ENCODE measurements around the gene DENND5B. TPM values are rescaled to one million over a fixed set of nuclear protein-coding genes. Genes with fewer than 3 reads are reported as not detected.

The DENND5B gene
- total and polyA plus RNA-seq, 2 of the 4 experiments (the other 2 are of a cell fraction) = 5.5 to 13.4 TPM

GRCh38 chr12:31631809-31632208 is 40.9 kb upstream of the DENND5B start:
- dilution Hi-C loops (cut with HindIII; ENCODE audit: low sequenced_read_pairs, unreplicated experiment) = no loop called here

More at GRCh38 chr12:31631809-31632208, 40.9 kb upstream of the DENND5B start:
- H3K9me3 ChIP-seq (ENCODE audit: control insufficient read depth, insufficient read depth, low read length) = no peaks in the 10 kb centered on the region
- H2BK15ac ChIP-seq (ENCODE audit: low read depth, low read length) = no peak overlapping the region
- no peak overlapping the region for H2BK120ac ChIP-seq (ENCODE audit: low read depth, low read length)
- no peak overlapping the region for H3K4ac ChIP-seq (ENCODE audit: low read depth, low read length)
- no peak overlapping the region for H2AK9ac ChIP-seq (replicated peaks; ENCODE audit: low read depth, low read length, poor library complexity)
- ChIA-PET POLR2A (ENCODE audit: unreplicated experiment) (no interaction called here), CTCF (interaction anchor here (0.7 to 1.1 kb wide), 2 partner anchors 179 to 308 kb away, joined by 3 to 4 read pairs; no protein-coding TSS in a partner anchor)
- no peak for DNase-seq
- no peaks in the 10 kb centered on the region; the same call in 1 of the 2 replicates for H3K27me3 ChIP-seq (ENCODE audit: control insufficient read depth, insufficient read depth, low read length)
- H3K4me3 ChIP-seq (ENCODE audit: insufficient read depth, low read depth, low read length) = no peak overlapping the region
- H2BK20ac ChIP-seq (ENCODE audit: low read depth, low read length) = no peak overlapping the region
- no peak overlapping the region for H3K14ac ChIP-seq (replicated peaks; ENCODE audit: low read depth, low read length)
- H4K91ac ChIP-seq (ENCODE audit: insufficient read depth, low read depth, low read length) = no peak overlapping the region
- ATAC-seq (ENCODE audit: low read depth) = no peak
- H3K9me1 ChIP-seq (ENCODE audit: insufficient read depth, low read length) = no peaks in the 10 kb centered on the region
- no peaks in the 10 kb centered on the region; the same call in 1 of the 2 replicates for H3K4me1 ChIP-seq (ENCODE audit: control insufficient read depth, insufficient read depth, low read length)
- H2AFZ ChIP-seq (replicated peaks; ENCODE audit: low read length, poor library complexity) = no peak overlapping the region
- in situ Hi-C loops (cut with MboI; ENCODE audit: low sequenced_read_pairs) = loop anchor here (10.0 kb wide), 1 partner anchor 367 kb away; no protein-coding TSS in a partner anchor
- no TSS peak for BruUV-seq (replicated peaks)
- no peak overlapping the region for H3K23ac ChIP-seq (ENCODE audit: low read depth, low read length)
- no peak overlapping the region for H4K8ac ChIP-seq (ENCODE audit: low read depth in 2 of 2, low read length in 2 of 2)
- no peaks in the 10 kb centered on the region for H3K36me3 ChIP-seq (ENCODE audit: control insufficient read depth, insufficient read depth, low read length)
- H3K18ac ChIP-seq (ENCODE audit: low read depth, low read length) = no peak overlapping the region
- H3K9ac ChIP-seq (ENCODE audit: low read depth, low read length) = no peak overlapping the region
- intact Hi-C loops (cut with micrococcal nuclease) = no loop called here
- H4K20me1 ChIP-seq (ENCODE audit: insufficient read depth, low read length) = no peaks in the 10 kb centered on the region
- H3K4me2 ChIP-seq (ENCODE audit: low read depth, low read length) = no peak overlapping the region
- H3K56ac ChIP-seq (ENCODE audit: extremely low read depth, insufficient read depth, low read length) = no peak overlapping the region
- H3K79me1 ChIP-seq (ENCODE audit: low read depth in 1 of 2, low read length in 2 of 2) = no peaks in the 10 kb centered on the region
- TF ChIP-seq MXI1 (IDR thresholded peaks at IDR 0.05; ENCODE audit: borderline replicate concordance, low read depth, low read length) = no peak
- no peak for TF ChIP-seq SMC3 (IDR thresholded peaks at IDR 0.05; ENCODE audit: low read depth, low read length)
- no peak for TF ChIP-seq MAFK (IDR thresholded peaks at IDR 0.05; ENCODE audit: low read depth, low read length)
- TF ChIP-seq CEBPB (IDR thresholded peaks at IDR 0.05; ENCODE audit: low read depth, low read length) = no peak
- no peak for TF ChIP-seq POLR2A (IDR thresholded peaks at IDR 0.05; ENCODE audit: low read depth, low read length)
- no peak for TF ChIP-seq BHLHE40 (IDR thresholded peaks at IDR 0.05; ENCODE audit: low read depth, low read length)
- TF ChIP-seq RFX5 (IDR thresholded peaks at IDR 0.05; ENCODE audit: low read depth, low read length) = no peak
- no peak for TF ChIP-seq CTCF (conservative IDR thresholded peaks at IDR 0.05; ENCODE audit: low read depth, low read length)
- TF ChIP-seq RCOR1 (IDR thresholded peaks at IDR 0.05; ENCODE audit: insufficient replicate concordance, low read length) = no peak
- no peak for TF ChIP-seq ELK1 (IDR thresholded peaks at IDR 0.05; ENCODE audit: borderline replicate concordance, low read depth, low read length)
- H4K5ac ChIP-seq (ENCODE audit: low read depth, low read length) = no peak overlapping the region
- WGBS, 2 experiments (ENCODE audit: extremely low coverage in 2 of 2, insufficient read length in 1 of 2) = 100% methylated on average over 1 of the region's 12 CpGs; no CpG with 5 or more reads in 1 of the 2 experiments
- H2BK5ac ChIP-seq (ENCODE audit: low read depth, low read length, poor library complexity, severe bottlenecking) = no peak overlapping the region
- H2AK5ac ChIP-seq (ENCODE audit: low read depth, low read length) = no peak overlapping the region
- no peak overlapping the region for H3K27ac ChIP-seq (ENCODE audit: insufficient read depth, low read length)

All from IMR-90 (cell line).